AG09319 (cell line): ENCODE data around the gene MESD.

Experiments used
- DNase-seq: peaks from one replicate; pipeline ENCODE4 v3.0.0-alpha.2; 2010; ENCODE audit warnings: low read depth; ENCODE audit errors: extremely low read depth
- TF ChIP-seq, protein P1 (sequence below): IDR thresholded peaks from 2 replicates; pipeline ENCODE4 v1.5.1; 2011; ENCODE audit warnings: low read depth, mild to moderate bottlenecking, inconsistent platforms, low read length, moderate library complexity

Gene MESD

DNA sequence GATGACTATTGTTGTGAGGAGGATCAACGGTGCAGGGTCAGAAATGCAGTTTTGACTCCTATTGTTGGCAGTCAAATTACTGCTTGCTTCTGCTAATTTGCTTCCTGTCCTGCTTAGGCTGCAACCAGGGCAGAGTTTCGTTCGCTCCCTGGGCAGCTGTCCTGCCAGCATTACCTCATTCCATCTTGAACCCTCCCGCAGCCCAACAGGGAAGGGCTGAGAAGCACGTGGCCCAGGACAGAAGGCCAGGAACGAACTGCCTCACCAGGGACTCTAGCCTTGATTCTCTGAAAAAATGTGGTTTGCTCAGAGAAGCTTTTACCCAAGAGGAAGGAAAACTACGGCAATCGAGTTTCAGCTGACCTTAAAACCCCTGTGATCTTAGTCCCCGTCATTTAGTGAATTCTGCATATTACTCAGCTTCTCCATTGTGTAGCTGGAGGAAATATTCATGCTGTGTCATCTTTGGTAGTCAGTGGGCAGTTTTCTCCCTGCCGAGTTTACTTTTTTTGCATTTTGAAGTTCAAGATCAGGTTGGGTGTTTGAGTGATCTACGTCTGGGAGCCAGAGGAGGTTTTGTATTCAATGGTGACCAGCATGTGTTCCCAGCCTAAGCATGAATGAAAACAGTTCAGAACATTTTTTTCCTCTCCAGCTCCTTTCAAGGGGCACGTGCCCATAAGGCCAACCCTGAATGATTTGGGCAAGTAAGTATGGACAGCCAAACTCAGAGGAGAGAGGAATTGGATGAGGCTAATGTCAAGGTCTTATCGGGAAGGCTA lies 34.1 kb upstream of the MESD start:
- peak; percentile 39 for DNase-seq
- TF ChIP-seq, protein P1, sequence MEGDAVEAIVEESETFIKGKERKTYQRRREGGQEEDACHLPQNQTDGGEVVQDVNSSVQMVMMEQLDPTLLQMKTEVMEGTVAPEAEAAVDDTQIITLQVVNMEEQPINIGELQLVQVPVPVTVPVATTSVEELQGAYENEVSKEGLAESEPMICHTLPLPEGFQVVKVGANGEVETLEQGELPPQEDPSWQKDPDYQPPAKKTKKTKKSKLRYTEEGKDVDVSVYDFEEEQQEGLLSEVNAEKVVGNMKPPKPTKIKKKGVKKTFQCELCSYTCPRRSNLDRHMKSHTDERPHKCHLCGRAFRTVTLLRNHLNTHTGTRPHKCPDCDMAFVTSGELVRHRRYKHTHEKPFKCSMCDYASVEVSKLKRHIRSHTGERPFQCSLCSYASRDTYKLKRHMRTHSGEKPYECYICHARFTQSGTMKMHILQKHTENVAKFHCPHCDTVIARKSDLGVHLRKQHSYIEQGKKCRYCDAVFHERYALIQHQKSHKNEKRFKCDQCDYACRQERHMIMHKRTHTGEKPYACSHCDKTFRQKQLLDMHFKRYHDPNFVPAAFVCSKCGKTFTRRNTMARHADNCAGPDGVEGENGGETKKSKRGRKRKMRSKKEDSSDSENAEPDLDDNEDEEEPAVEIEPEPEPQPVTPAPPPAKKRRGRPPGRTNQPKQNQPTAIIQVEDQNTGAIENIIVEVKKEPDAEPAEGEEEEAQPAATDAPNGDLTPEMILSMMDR: no peak

DNA sequence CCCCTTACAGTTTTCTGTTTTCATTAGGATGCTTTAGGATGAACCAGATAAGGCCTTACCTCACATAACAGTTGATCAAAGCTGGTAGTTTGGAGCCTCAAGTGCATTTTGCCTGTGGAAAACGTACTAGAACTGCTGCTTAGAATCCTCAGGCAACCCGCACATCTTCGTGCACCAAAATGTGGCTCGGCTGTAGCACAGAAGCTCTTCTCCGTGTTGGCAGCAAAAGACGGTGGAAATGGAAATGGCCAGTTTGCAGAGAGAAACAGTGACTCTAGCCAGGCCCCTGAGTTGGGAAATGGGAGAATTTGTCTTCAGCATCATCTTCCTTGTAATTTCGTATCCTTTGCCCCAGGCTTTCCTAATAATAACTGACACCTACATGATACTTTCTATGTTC lies 31.7 kb upstream of the MESD start:
- no peak for DNase-seq
- TF ChIP-seq, protein P1: no peak

DNA sequence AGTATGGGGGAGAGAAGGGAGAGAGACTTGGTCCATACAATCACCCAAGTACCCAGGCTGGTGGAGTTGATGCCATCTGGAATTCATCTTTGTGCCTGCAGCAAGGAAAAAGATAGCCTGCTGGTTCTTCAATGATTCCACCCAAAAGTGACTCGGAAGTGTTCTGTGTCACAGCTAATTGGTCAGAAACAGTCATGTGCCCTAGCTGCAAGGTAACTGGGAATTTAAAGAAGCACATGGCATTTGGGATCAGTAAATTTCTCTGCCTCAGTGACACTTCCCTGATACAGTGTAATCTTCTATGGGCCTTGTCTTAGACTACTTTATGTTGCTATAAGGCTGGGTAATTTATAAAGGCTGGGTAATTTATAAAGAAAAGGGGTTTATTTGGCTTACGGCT lies 28.6 kb upstream of the MESD start:
- TF ChIP-seq, protein P1: no peak
- DNase-seq: no peak

DNA sequence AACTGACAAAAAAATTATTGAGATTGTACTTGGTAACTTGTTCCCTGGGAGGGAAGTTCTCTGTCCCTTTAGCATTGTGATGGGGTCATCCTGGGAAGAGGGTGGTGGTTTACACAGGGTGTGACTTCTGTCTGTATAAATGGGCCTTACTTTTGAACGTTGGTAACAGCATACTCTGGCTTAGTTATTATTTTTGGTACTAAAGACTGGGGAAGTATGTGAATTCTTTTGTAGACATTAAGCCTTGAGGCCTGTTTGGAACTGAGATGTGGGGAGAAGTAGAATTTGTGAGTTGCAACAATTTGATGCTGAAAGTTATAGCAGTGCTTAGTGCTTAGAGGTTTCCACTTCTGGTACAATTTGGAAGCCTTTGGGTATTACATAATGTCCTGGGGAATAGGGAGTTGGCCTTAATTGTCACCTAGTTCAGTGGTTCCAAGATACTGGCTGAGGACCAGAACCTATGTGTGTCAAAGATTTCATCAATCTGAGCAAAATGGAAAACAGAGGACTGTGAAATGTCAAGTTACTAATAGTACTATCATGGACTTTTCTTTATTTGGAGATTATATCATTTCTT lies 27.0 kb upstream of the MESD start:
- TF ChIP-seq, protein P1: no peak
- no peak for DNase-seq

DNA sequence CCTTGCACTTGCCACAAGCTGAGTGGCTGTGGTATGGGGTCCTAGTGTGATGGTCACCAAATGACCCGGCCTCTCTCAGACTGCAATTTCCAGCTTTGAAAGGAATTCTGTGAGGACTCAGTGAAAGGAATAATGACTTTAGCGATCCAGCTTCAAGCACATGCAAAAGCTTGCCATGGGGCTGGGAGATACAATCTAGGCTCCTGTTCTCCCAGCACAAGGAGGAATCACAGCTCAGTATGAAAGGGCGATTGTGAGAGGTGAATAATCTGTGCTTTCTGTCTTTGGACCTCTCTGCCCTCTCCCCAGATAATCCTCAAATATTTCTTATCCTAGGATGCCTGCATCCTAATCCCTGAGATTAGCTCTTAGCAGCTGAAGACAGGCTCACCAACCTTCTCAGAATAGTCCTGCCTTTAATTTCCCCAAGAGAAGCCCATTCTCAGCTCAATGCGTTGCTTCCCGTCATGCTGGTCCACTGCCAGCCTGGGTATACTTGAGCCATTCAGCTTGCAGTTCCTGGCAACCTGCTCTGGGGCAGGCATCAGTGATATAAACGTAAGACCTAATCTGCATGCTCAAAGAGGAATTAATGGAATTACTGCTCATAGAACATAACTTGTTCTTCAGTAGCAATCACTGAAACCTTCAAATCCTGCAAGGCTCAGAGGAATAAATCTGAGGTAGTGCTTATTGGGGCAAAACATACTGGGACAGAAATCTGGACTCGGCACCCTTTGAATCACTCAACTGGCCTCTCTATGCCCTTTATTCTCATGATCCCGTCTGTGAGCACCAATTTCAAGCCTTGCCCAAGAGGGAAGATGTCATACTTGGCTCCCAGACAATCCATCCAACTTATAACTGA lies 26.2 kb upstream of the MESD start:
- no peak for DNase-seq
- TF ChIP-seq, protein P1: no peak

DNA sequence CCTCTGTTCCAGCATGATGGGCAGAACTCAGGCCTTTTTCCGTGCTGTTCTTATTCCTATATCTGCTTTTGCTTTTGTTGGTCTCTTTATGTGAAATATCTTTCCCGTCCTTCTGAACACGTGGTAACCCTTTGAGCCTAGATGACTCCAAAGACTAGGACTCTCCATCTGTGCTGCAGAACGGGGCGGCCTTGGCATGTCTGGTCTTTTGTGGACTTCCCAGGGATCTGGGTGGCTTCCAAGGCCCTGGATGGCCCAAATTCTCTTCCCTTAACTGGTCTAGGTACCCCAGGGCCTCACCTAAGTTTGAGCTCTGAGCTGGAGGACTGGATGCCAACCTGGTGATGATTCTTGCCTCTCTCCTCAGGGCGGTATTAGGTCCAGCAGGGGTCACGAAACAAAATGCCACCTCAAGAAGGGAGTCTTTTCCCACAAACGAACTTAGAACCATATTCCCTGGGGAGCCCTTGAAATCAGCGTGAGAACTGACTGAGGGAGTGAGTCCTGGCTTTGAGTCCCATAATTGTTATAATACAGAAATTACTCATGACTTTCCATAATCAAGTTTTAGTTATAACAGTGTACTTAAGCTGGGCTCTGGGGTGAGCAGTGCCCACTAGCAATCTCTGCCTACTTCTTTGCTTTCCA lies 25.0 kb upstream of the MESD start:
- DNase-seq: no peak
- TF ChIP-seq, protein P1: no peak
